SK-N-SH (cell line): ENCODE results near the gene TEKTIP1. TPM values are rescaled to one million over a fixed set of nuclear protein-coding genes. Genes with fewer than 3 reads are reported as not detected.

Source experiments
- CTCF ChIA-PET: fragments of 300-600, 350-600 bp; formaldehyde crosslinking; extraction: SDS; loops from one replicate; lab custom pipeline; 2021; lab: Yijun Ruan, JAX
- POLR2A ChIA-PET: fragments of 350-600 bp; sonication (Branson Sonifier 250); formaldehyde crosslinking; extraction: SDS; loops from one replicate; lab custom pipeline; 2020; ENCODE audit warnings: antibody characterized with exemption, inconsistent platforms; lab: Yijun Ruan, JAX
- DNase-seq: peaks from one replicate; pipeline ENCODE4 v3.0.0; 2012
- H2AFZ ChIP-seq: fragments of 200-600 bp; sonication (generic); 2 replicates; pipeline ENCODE4 v1.8.1; 2016; ENCODE audit warnings: antibody characterized with exemption, mild to moderate bottlenecking, low read depth
- H3F3A ChIP-seq: fragments of 200-600 bp; sonication (generic); replicated peaks from 2 replicates; pipeline ENCODE3; 2016; ENCODE audit warnings: antibody characterized with exemption, mild to moderate bottlenecking; ENCODE audit not compliant: insufficient read depth
- H3K27ac ChIP-seq, 2 experiments: fragments of 200-500 bp in 1 of 2; fragments of 200-600 bp in 1 of 2; sonication (Bioruptor generic) in 1 of 2; sonication (generic), shearing (Covaris generic) in 1 of 2; 2 replicates each; pipeline versions ENCODE4 v1.5.1 to v1.6.1; 2014 to 2016; ENCODE audit warnings: low read depth in 2 of 2, inconsistent platforms in 1 of 2, low read length in 1 of 2, mild to moderate bottlenecking in 1 of 2, mixed read lengths in 1 of 2
- H3K27me3 ChIP-seq: fragments of 200-600 bp; sonication (generic), shearing (Covaris generic); 2 replicates; pipeline ENCODE4 v1.6.1; 2016; ENCODE audit warnings: mixed run types; ENCODE audit not compliant: insufficient read depth
- H3K36me3 ChIP-seq, 2 experiments: fragments of 200-500 bp in 1 of 2; fragments of 200-600 bp in 1 of 2; sonication (Bioruptor generic) in 1 of 2; sonication (generic) in 1 of 2; replicated peaks in 1 of 2; 2 replicates each; pipeline versions ENCODE3 to v1.5.1; 2014 to 2016; ENCODE audit warnings: low read length in 1 of 2, mild to moderate bottlenecking in 1 of 2; ENCODE audit not compliant: insufficient read depth in 2 of 2, control insufficient read depth in 1 of 2
- H3K4me1 ChIP-seq, 2 experiments: fragments of 200-500 bp in 1 of 2; fragments of 200-600 bp in 1 of 2; sonication (Bioruptor generic) in 1 of 2; sonication (generic), shearing (Covaris generic) in 1 of 2; 2 replicates each; pipeline versions ENCODE4 v1.5.1 to v1.6.1; 2014 to 2016; ENCODE audit warnings: low read depth in 1 of 2, low read length in 1 of 2, mixed run types in 1 of 2; ENCODE audit not compliant: insufficient read depth in 2 of 2, control insufficient read depth in 1 of 2
- H3K4me2 ChIP-seq: fragments of 200-600 bp; sonication (generic), shearing (Covaris generic); 2 replicates; pipeline ENCODE4 v1.6.1; 2017; ENCODE audit warnings: mixed run types
- H3K4me3 ChIP-seq, 2 experiments: fragments of 200-500 bp in 1 of 2; fragments of 200-600 bp in 1 of 2; sonication (Bioruptor generic) in 1 of 2; sonication (generic), shearing (Covaris generic) in 1 of 2; 2 replicates each; pipeline versions ENCODE4 v1.5.1 to v1.8.1; 2014 to 2016; ENCODE audit warnings: low read depth in 2 of 2, inconsistent platforms in 1 of 2, low read length in 1 of 2, mild to moderate bottlenecking in 1 of 2, mixed read lengths in 1 of 2, moderate library complexity in 1 of 2
- H3K79me2 ChIP-seq: fragments of 200-600 bp; sonication (generic); 2 replicates; pipeline ENCODE4 v1.8.1; 2017; ENCODE audit warnings: mild to moderate bottlenecking; ENCODE audit not compliant: insufficient read depth
- H3K9ac ChIP-seq: fragments of 200-600 bp; sonication (generic); 2 replicates; pipeline ENCODE4 v1.6.1; 2017; ENCODE audit warnings: mixed run types
- H3K9me2 ChIP-seq: fragments of 200-600 bp; sonication (generic); 2 replicates; pipeline ENCODE4 v1.6.1; 2017; ENCODE audit warnings: mixed run types
- H3K9me3 ChIP-seq: fragments of 200-600 bp; sonication (generic); 2 replicates; pipeline ENCODE4 v1.6.1; 2017; ENCODE audit warnings: mixed run types, mild to moderate bottlenecking, moderate library complexity
- H4K20me1 ChIP-seq: fragments of 200-600 bp; sonication (generic); 2 replicates; pipeline ENCODE4 v1.6.1; 2017; ENCODE audit warnings: mild to moderate bottlenecking, mixed run types; ENCODE audit not compliant: insufficient read depth
- CHD2 ChIP-seq: fragments of 150-350 bp; IDR thresholded peaks from 2 replicates; pipeline ENCODE4 v1.6.1; 2018; ENCODE audit warnings: low read length; ENCODE audit not compliant: partially characterized antibody
- ELF1 ChIP-seq: IDR thresholded peaks from 2 replicates; pipeline ENCODE4 v1.4.0; 2012
- EZH2phosphoT487 ChIP-seq: fragments of 200-600 bp; sonication (generic); IDR thresholded peaks from 2 replicates; pipeline ENCODE4 v1.6.1; 2017; ENCODE audit warnings: low read depth, mixed run types, mild to moderate bottlenecking, antibody characterized with exemption, moderate library complexity, borderline replicate concordance
- GABPA ChIP-seq: IDR thresholded peaks from 2 replicates; pipeline ENCODE4 v1.4.0; 2012; ENCODE audit warnings: low read depth, mild to moderate bottlenecking
- POLR2AphosphoS5 ChIP-seq: IDR thresholded peaks from 2 replicates; pipeline ENCODE4 v1.6.1; 2012; ENCODE audit warnings: low read depth, low read length
- TAF1 ChIP-seq: IDR thresholded peaks from 2 replicates; pipeline ENCODE4 v1.6.1; 2012; ENCODE audit warnings: low read depth, mild to moderate bottlenecking, low read length, moderate library complexity, borderline replicate concordance
- TCF12 ChIP-seq: IDR thresholded peaks from 2 replicates; pipeline ENCODE4 v1.4.0; 2012
- WGBS: methylation state at CpG from one replicate; pipeline ENCODE4 v1.1.6; 2017; ENCODE audit warnings: low lambda C conversion rate; 5-methylcytosine and 5-hydroxymethylcytosine counted together
- polyA plus RNA-seq, 3 experiments: library from polyadenylated mRNA; depleted of rRNA; stranded (reverse); fragments of >200 nt; gene quantifications; 2 replicates each; pipeline ENCODE4 v1.2.3, GENCODE V29; 2012
- TF ChIP-seq, protein P1 (sequence below): fragments of 150-350 bp; IDR thresholded peaks from 2 replicates; pipeline ENCODE4 v1.6.1; 2017; ENCODE audit warnings: antibody characterized with exemption, low read length, low read depth, borderline replicate concordance
- TF ChIP-seq, protein P2 (sequence below): fragments of 150-350 bp; IDR thresholded peaks from 2 replicates; pipeline ENCODE4 v1.6.1; 2016; ENCODE audit warnings: mild to moderate bottlenecking, low read depth, low read length
- TF ChIP-seq, protein P3 (sequence below): IDR thresholded peaks from 2 replicates; pipeline ENCODE4 v1.6.1; 2012; ENCODE audit warnings: mild to moderate bottlenecking, low read depth, low read length, moderate library complexity
- TF ChIP-seq, protein P4 (sequence below): IDR thresholded peaks from 2 replicates; pipeline ENCODE4 v1.4.0; 2012; ENCODE audit warnings: low read depth, borderline replicate concordance

TEKTIP1 gene
- polyA plus RNA-seq, 1 of the 3 experiments (the other 2 are of a cell fraction) = 0.12 TPM

DNA sequence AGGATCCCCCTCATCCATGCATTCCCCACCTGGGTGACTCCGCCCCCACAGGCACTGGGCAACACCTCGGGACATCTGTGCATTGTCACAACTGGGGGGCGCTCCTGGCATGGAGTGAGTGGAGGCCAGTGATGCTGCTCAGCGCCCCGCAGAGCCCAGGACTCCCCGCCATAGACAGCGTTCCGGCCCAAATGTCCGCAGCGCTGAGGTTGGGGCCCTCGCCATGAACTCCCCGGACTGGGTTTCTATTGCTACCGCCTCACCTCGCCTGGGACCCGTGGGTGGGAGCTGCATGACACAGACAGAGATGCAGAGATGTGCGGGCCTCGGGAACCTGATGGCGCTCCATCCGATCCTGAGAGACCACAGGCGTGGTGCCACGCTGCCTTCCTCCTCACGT lies 28.2 kb upstream of the TEKTIP1 start:
- Histone ChIP-seq H3K9me2 (no peaks in the 10 kb centered on the region), H3F3A (peaks cover 13% of the 10 kb centered on the region), H3K9me3 (no peaks in the 10 kb centered on the region), H3K79me2 (peaks cover 96% of the 10 kb centered on the region), H3K27ac (no peak overlapping the region)
- TF ChIP-seq, protein P1, sequence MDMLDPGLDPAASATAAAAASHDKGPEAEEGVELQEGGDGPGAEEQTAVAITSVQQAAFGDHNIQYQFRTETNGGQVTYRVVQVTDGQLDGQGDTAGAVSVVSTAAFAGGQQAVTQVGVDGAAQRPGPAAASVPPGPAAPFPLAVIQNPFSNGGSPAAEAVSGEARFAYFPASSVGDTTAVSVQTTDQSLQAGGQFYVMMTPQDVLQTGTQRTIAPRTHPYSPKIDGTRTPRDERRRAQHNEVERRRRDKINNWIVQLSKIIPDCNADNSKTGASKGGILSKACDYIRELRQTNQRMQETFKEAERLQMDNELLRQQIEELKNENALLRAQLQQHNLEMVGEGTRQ = no peak
- TF ChIP-seq TCF12 (no peak), TAF1 (no peak), GABPA (no peak), ELF1 (no peak)
- TF ChIP-seq, protein P2, sequence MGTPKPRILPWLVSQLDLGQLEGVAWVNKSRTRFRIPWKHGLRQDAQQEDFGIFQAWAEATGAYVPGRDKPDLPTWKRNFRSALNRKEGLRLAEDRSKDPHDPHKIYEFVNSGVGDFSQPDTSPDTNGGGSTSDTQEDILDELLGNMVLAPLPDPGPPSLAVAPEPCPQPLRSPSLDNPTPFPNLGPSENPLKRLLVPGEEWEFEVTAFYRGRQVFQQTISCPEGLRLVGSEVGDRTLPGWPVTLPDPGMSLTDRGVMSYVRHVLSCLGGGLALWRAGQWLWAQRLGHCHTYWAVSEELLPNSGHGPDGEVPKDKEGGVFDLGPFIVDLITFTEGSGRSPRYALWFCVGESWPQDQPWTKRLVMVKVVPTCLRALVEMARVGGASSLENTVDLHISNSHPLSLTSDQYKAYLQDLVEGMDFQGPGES = no peak
- TF ChIP-seq, all 33 proteins: peak for 0
- ChIA-PET CTCF (interaction anchor here (0.9 to 2.0 kb wide), 2 partner anchors 34 to 46 kb away, joined by 3 to 7 read pairs; no protein-coding TSS in a partner anchor), POLR2A (no interaction called here)
- WGBS = 94% methylated on average over 15 of the region's 22 CpGs
- H4K20me1 ChIP-seq = peaks cover 80% of the 10 kb centered on the region
- H3K27me3 ChIP-seq = no peaks in the 10 kb centered on the region
- peaks cover 0 to 7% of the 10 kb centered on the region in 2 experiments for H3K36me3 ChIP-seq
- DNase-seq = no peak
- no peak overlapping the region for H3K9ac ChIP-seq
- H2AFZ ChIP-seq = no peak overlapping the region
- H3K4me2 ChIP-seq = no peak overlapping the region
- H3K4me1 ChIP-seq = peaks cover 7 to 8% of the 10 kb centered on the region in 2 experiments; a peak in 2 of 4 replicates
- H3K4me3 ChIP-seq = no peak overlapping the region

DNA sequence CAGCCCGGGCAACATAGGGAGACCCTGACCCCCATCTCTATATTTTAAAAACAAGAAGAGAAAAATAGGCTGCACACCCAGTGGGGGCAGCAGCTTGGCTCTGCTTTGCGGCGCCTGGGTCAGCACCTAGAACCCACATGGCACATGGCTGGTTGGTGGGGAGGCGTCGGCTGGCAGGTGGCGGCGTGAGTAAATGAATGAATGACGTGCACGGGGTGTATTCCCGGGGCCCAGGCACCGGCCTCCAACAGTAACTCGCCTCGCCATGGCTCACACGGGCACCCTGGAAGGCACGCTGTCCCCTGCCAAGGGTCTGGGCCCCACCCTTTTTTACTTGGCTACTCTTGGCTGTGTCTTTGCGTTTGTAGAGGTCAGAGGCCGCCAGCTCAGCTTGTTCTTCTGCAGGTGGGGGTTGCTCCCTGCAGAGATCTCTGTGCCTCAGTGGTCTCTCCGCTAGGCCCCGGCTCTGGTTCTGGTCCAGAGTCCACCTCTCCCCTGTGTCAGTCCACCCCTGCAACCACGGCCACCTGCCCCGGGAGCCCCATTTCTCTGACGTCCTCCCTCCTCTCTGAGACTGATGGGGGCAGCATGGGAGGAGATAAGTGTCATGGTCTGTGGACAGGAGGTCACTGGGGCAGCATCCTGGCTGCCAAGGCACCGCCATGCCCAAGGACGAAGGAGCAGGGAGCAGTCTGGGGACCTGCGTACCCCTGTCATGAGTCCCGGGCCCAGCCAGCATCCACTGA lies 27.3 kb upstream of the TEKTIP1 start:
- H3K36me3 ChIP-seq = peaks cover 0 to 7% of the 10 kb centered on the region in 2 experiments
- H3K27me3 ChIP-seq = no peaks in the 10 kb centered on the region
- H3K4me2 ChIP-seq = no peak overlapping the region
- no peaks in the 10 kb centered on the region for H3K9me2 ChIP-seq
- peaks cover 7 to 12% of the 10 kb centered on the region in 2 experiments; a peak in 2 of 4 replicates for H3K4me1 ChIP-seq
- H3K9me3 ChIP-seq = no peaks in the 10 kb centered on the region
- H2AFZ ChIP-seq = no peak overlapping the region
- H4K20me1 ChIP-seq = peaks cover 89% of the 10 kb centered on the region
- 97% methylated on average over 25 of the region's 26 CpGs for WGBS
- no peak for DNase-seq
- no peak overlapping the region for H3K9ac ChIP-seq
- peaks cover 13% of the 10 kb centered on the region for H3F3A ChIP-seq
- CTCF ChIA-PET = interaction anchor here (2.0 kb wide), 1 partner anchor 33 kb away, joined by 7 read pairs; no protein-coding TSS in a partner anchor
- TF ChIP-seq CHD2 = no peak
- TF ChIP-seq, protein P3, sequence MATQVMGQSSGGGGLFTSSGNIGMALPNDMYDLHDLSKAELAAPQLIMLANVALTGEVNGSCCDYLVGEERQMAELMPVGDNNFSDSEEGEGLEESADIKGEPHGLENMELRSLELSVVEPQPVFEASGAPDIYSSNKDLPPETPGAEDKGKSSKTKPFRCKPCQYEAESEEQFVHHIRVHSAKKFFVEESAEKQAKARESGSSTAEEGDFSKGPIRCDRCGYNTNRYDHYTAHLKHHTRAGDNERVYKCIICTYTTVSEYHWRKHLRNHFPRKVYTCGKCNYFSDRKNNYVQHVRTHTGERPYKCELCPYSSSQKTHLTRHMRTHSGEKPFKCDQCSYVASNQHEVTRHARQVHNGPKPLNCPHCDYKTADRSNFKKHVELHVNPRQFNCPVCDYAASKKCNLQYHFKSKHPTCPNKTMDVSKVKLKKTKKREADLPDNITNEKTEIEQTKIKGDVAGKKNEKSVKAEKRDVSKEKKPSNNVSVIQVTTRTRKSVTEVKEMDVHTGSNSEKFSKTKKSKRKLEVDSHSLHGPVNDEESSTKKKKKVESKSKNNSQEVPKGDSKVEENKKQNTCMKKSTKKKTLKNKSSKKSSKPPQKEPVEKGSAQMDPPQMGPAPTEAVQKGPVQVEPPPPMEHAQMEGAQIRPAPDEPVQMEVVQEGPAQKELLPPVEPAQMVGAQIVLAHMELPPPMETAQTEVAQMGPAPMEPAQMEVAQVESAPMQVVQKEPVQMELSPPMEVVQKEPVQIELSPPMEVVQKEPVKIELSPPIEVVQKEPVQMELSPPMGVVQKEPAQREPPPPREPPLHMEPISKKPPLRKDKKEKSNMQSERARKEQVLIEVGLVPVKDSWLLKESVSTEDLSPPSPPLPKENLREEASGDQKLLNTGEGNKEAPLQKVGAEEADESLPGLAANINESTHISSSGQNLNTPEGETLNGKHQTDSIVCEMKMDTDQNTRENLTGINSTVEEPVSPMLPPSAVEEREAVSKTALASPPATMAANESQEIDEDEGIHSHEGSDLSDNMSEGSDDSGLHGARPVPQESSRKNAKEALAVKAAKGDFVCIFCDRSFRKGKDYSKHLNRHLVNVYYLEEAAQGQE = no peak
- TF ChIP-seq TCF12 = no peak
- TF ChIP-seq, protein P4, sequence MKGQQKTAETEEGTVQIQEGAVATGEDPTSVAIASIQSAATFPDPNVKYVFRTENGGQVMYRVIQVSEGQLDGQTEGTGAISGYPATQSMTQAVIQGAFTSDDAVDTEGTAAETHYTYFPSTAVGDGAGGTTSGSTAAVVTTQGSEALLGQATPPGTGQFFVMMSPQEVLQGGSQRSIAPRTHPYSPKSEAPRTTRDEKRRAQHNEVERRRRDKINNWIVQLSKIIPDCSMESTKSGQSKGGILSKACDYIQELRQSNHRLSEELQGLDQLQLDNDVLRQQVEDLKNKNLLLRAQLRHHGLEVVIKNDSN = no peak
- TF ChIP-seq POLR2AphosphoS5 = no peak
- no peak for TF ChIP-seq EZH2phosphoT487
- TF ChIP-seq, all 33 proteins: peak for 0
- no peak overlapping the region for H3K4me3 ChIP-seq
- peaks cover 100% of the 10 kb centered on the region for H3K79me2 ChIP-seq
- H3K27ac ChIP-seq = no peak overlapping the region
- POLR2A ChIA-PET = no interaction called here
